Right lobe of liver (tissue), 6 donors: Measurements from ENCODE around the gene GRIFIN. TPM values are rescaled to one million over a fixed set of nuclear protein-coding genes. Genes with fewer than 3 reads are reported as not detected.

Source experiments
- ATAC-seq, 4 donors: fragments of 200-7000 bp; cut with Tn5 transposase; one replicate each; pipeline ENCODE4 v1.9.1; 2020; ENCODE audit warnings: mild to moderate bottlenecking in 4 of 4, moderate library complexity in 4 of 4
- DNase-seq, 3 donors: peaks; one replicate each; pipeline ENCODE4 v3.0.0-alpha.2; 2020
- H3K27ac ChIP-seq, 3 donors: fragments of 200-600 bp; one replicate each; pipeline ENCODE4 v1.8.0; 2022
- H3K27me3 ChIP-seq, 2 donors: fragments of 200-600 bp; one replicate each; pipeline ENCODE4 v1.8.0; 2022
- H3K36me3 ChIP-seq, 4 donors: fragments of 200-600 bp; sonication (generic) in 1 of 4; one replicate each; pipeline versions ENCODE4 v1.5.1 to v1.8.0; 2017 to 2022; ENCODE audit warnings: control low read depth in 1 of 4
- H3K4me1 ChIP-seq, 4 donors: fragments of 200-600 bp; sonication (generic) in 1 of 4; one replicate each; pipeline versions ENCODE4 v1.5.1 to v1.8.0; 2017 to 2022; ENCODE audit warnings: control low read depth in 1 of 4
- H3K4me3 ChIP-seq, 3 donors: fragments of 200-600 bp; one replicate each; pipeline ENCODE4 v1.8.0; 2022
- H3K9me3 ChIP-seq, 4 donors: fragments of 200-600 bp; sonication (generic) in 1 of 4; one replicate each; pipeline versions ENCODE4 v1.5.1 to v1.8.0; 2017 to 2022; ENCODE audit warnings: control low read depth in 1 of 4
- POLR2A ChIP-seq: fragments of 450-650 bp; IDR thresholded peaks from one replicate; pipeline ENCODE4 v1.6.1; 2017; ENCODE audit warnings: antibody characterized with exemption, mild to moderate bottlenecking
- WGBS: methylation state at CpG from one replicate; pipeline ENCODE4 v1.1.6; 2018; ENCODE audit warnings: low coverage, low lambda C conversion rate; ENCODE audit not compliant: insufficient coverage; ENCODE audit errors: missing lambda C conversion rate; 5-methylcytosine and 5-hydroxymethylcytosine counted together
- intact Hi-C, 2 donors: fragments of 100-400 bp; cut with DNase I; formaldehyde crosslinking; loops; one replicate each; pipeline versions ENCODE4 v1.11.2 to v1.14.1; 2022
- total RNA-seq, 6 experiments: library from RNA; depleted of rRNA in 2 of 6; stranded (reverse); fragments of >200 nt in 2 of 6; fragmentation: NEBNext Ultra II Directional in 3 of 6; extraction: Animal tissue kit (Norgen Biotek cat#: 25700) in 3 of 6; gene quantifications; one replicate each; pipeline versions ENCODE4 v1.1.0 to v1.2.4, GENCODE V29; 2016 to 2023
- TF ChIP-seq, protein P1 (sequence below), 4 donors: fragments of 200-600 bp in 3 of 4; fragments of 450-650 bp in 1 of 4; IDR thresholded peaks; one replicate each; pipeline versions ENCODE4 v1.5.1 to v1.8.0; 2016 to 2022; ENCODE audit warnings: antibody characterized with exemption in 4 of 4, mild to moderate bottlenecking in 2 of 4
- donor health status: DM: no; HTN: yes; CAD: no.
- donor health status: DM: no; HTN: no; CAD: no.
- donor health status: DM: no; HTN: no; CAD: no.
- donor health status: DM: no; HTN: yes; CAD: no.
- donor health status: DM: no; HTN: yes; CAD: no.

Gene GRIFIN
- total RNA-seq, 6 experiments from 2014 or later = not detected

DNA sequence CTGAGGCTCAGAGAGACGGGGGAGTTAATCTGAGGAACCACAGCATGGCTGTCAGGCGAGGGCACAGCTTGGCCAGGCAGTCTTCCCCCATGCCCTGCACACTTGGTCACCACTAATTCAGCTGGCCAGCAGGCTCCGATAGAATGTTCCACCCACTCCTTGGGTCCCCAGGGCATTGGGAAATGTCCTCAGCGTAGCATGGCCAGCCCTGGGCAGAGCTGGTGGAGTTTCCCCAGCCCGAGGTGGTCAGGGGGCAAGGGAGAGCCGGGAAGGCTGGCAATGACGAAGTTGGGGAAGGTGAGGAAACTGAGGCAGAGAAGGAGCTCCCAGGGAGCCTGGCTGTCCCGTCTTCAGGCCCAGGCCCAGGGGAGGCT is 12.1 kb upstream of the GRIFIN start:
- H3K9me3 ChIP-seq = no peaks in the 10 kb centered on the region
- no peaks in the 10 kb centered on the region for H3K27me3 ChIP-seq
- intact Hi-C loops = no loop called here
- no peak for ATAC-seq
- no peaks in the 10 kb centered on the region for H3K4me1 ChIP-seq
- 61% methylated on average over 3 of the region's 8 CpGs for WGBS
- H3K4me3 ChIP-seq = no peak overlapping the region
- H3K36me3 ChIP-seq = no peaks in the 10 kb centered on the region
- no peak for DNase-seq
- TF ChIP-seq, protein P1, sequence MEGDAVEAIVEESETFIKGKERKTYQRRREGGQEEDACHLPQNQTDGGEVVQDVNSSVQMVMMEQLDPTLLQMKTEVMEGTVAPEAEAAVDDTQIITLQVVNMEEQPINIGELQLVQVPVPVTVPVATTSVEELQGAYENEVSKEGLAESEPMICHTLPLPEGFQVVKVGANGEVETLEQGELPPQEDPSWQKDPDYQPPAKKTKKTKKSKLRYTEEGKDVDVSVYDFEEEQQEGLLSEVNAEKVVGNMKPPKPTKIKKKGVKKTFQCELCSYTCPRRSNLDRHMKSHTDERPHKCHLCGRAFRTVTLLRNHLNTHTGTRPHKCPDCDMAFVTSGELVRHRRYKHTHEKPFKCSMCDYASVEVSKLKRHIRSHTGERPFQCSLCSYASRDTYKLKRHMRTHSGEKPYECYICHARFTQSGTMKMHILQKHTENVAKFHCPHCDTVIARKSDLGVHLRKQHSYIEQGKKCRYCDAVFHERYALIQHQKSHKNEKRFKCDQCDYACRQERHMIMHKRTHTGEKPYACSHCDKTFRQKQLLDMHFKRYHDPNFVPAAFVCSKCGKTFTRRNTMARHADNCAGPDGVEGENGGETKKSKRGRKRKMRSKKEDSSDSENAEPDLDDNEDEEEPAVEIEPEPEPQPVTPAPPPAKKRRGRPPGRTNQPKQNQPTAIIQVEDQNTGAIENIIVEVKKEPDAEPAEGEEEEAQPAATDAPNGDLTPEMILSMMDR (IDR thresholded peaks at IDR 0.05) = no peak
- no peak for TF ChIP-seq POLR2A
- no peak overlapping the region for H3K27ac ChIP-seq

- H3K4me1 ChIP-seq = no peaks in the 10 kb centered on the region
- WGBS = 65% methylated on average over 4 of the region's 14 CpGs
- ATAC-seq = peak in 1 of 4 donors; percentile 6
- no peak overlapping the region for H3K4me3 ChIP-seq
- no peaks in the 10 kb centered on the region for H3K27me3 ChIP-seq
- no peaks in the 10 kb centered on the region for H3K9me3 ChIP-seq
- intact Hi-C loops = no loop called here
- TF ChIP-seq, protein P1 (IDR thresholded peaks at IDR 0.05) = no peak
- no peak for TF ChIP-seq POLR2A
- peak in 2 of 3 donors; percentile 11 to 35 for DNase-seq
- H3K36me3 ChIP-seq = no peaks in the 10 kb centered on the region
- H3K27ac ChIP-seq = no peak overlapping the region
Observed at GRCh38 chr7:2487586-2488271, 11.5 kb upstream of the GRIFIN start.

- DNase-seq (no peak), ATAC-seq (no peak)
- H3K27ac ChIP-seq = no peak overlapping the region
- 66% methylated on average over 11 of the region's 12 CpGs for WGBS
- no peaks in the 10 kb centered on the region for H3K9me3 ChIP-seq
- H3K4me3 ChIP-seq = no peak overlapping the region
- no peaks in the 10 kb centered on the region for H3K4me1 ChIP-seq
- intact Hi-C loops = no loop called here
- no peak for TF ChIP-seq POLR2A
- TF ChIP-seq, protein P1 (IDR thresholded peaks at IDR 0.05) = no peak
- no peaks in the 10 kb centered on the region for H3K27me3 ChIP-seq
- H3K36me3 ChIP-seq = no peaks in the 10 kb centered on the region
Observed at GRCh38 chr7:2484868-2485267, 8.7 kb upstream of the GRIFIN start.

DNA sequence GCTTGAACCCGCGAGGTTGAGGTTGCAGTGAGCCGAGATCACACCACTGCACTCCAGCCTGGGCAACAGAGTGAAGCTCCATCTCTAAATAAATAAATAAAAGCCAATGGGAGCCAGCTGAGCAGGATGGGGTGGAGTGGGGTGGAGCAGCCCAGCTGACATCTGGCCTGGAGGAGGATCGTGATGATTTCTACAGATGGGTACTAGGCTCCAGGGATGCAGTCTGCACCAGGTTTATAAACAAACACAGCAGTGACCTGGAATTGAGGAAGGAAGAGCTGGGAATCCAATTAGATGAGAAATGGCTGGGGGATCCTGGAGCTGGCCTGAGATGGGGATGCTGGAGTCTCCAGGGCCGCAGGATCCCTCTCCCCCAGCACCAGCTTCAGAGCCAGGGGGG is 7.3 kb upstream of the GRIFIN start:
- Histone ChIP-seq H3K27me3 (no peaks in the 10 kb centered on the region), H3K36me3 (no peaks in the 10 kb centered on the region), H3K27ac (no peak overlapping the region), H3K4me1 (peaks cover 0 to 3% (median 1%) of the 10 kb centered on the region in 4 donors), H3K9me3 (no peaks in the 10 kb centered on the region), H3K4me3 (no peak overlapping the region)
- ATAC-seq (no peak), DNase-seq (peak in 1 of 3 donors; percentile 18)
- WGBS = 55% methylated on average over 4 of the region's 5 CpGs
- intact Hi-C loops = no loop called here
- no peak for TF ChIP-seq POLR2A
- TF ChIP-seq, protein P1 (IDR thresholded peaks at IDR 0.05) = no peak
